ENCODE measurements around the gene FAM135A. TPM values are rescaled to one million over a fixed set of nuclear protein-coding genes. Genes with fewer than 3 reads are reported as not detected.

The FAM135A gene
- polyA plus RNA-seq, 3 donors, result 2.6 to 9.1 (median 3.6) TPM

GRCh38 chr6:70394518-70395300 lies 18.6 kb upstream of the FAM135A start:
- 87 to 91% (median 88%) methylated on average over 17 to 20 of the region's 20 CpGs for WGBS, 3 donors
- no peak overlapping the region for H3K27ac ChIP-seq (ENCODE audit: low read depth, low read length)

- H3K27ac ChIP-seq (ENCODE audit: low read depth, low read length), result no peak overlapping the region
Measured at GRCh38 chr6:70395301-70395672, 18.0 kb upstream of the FAM135A start.

- WGBS, 3 donors, result 59 to 92% (median 77%) methylated on average over 1 of the region's 1 CpG
- no peak overlapping the region for H3K27ac ChIP-seq (ENCODE audit: low read depth, low read length)
Measured at GRCh38 chr6:70396163-70396562, 17.1 kb upstream of the FAM135A start.

- WGBS, 3 donors, result 48 to 57% (median 55%) methylated on average over 10 of the region's 10 CpGs
- no peak overlapping the region for H3K27ac ChIP-seq (ENCODE audit: low read depth, low read length)
Measured at GRCh38 chr6:70396796-70397729, 16.2 kb upstream of the FAM135A start.

- WGBS, 3 donors, result 26 to 73% (median 65%) methylated on average over 7 of the region's 7 CpGs
- H3K27ac ChIP-seq (ENCODE audit: low read depth, low read length), result no peak overlapping the region
Measured at GRCh38 chr6:70398783-70399728, 14.3 kb upstream of the FAM135A start.

- no peak overlapping the region for H3K27ac ChIP-seq (ENCODE audit: low read depth, low read length)
- WGBS, 3 donors, result 89 to 94% (median 89%) methylated on average over 1 of the region's 1 CpG
Measured at GRCh38 chr6:70404658-70405057, 8.7 kb upstream of the FAM135A start.

- no peak overlapping the region for H3K27ac ChIP-seq (ENCODE audit: low read depth, low read length)
- 61 to 62% (median 61%) methylated on average over 2 of the region's 2 CpGs for WGBS, 3 donors
Measured at GRCh38 chr6:70409216-70409615, 4.1 kb upstream of the FAM135A start.

- WGBS, 3 donors, result 89 to 93% (median 91%) methylated on average over 7 of the region's 7 CpGs
- no peak overlapping the region for H3K27ac ChIP-seq (ENCODE audit: low read depth, low read length)
Measured at GRCh38 chr6:70411542-70412251, 1.6 kb upstream of the FAM135A start.

GRCh38 chr6:70412252-70413113 lies 825 bp upstream of the FAM135A start:
- 38 to 42% (median 39%) methylated on average over 25 of the region's 25 CpGs for WGBS, 3 donors
- no peak overlapping the region for H3K27ac ChIP-seq (ENCODE audit: low read depth, low read length)

- no peak overlapping the region for H3K27ac ChIP-seq (ENCODE audit: low read depth, low read length)
- 1% methylated on average over 20 of the region's 20 CpGs for WGBS, 3 donors
Measured at GRCh38 chr6:70413992-70414494, 735 bp downstream of the FAM135A start.

GRCh38 chr6:70414813-70415212 lies 1.5 kb downstream of the FAM135A start:
- 70 to 77% (median 71%) methylated on average over 2 of the region's 2 CpGs for WGBS, 3 donors
- H3K27ac ChIP-seq (ENCODE audit: low read depth, low read length), result no peak overlapping the region

GRCh38 chr6:70415247-70415646 lies 1.9 kb downstream of the FAM135A start:
- no peak overlapping the region for H3K27ac ChIP-seq (ENCODE audit: low read depth, low read length)

- 87 to 88% (median 88%) methylated on average over 1 of the region's 1 CpG for WGBS, 3 donors
- no peak overlapping the region for H3K27ac ChIP-seq (ENCODE audit: low read depth, low read length)
Measured at GRCh38 chr6:70415660-70416059, 2.4 kb downstream of the FAM135A start.

GRCh38 chr6:70421509-70421908 lies 8.2 kb downstream of the FAM135A start:
- 55 to 71% (median 58%) methylated on average over 2 of the region's 2 CpGs for WGBS, 3 donors
- no peak overlapping the region for H3K27ac ChIP-seq (ENCODE audit: low read depth, low read length)

GRCh38 chr6:70423189-70424134 lies 10.2 kb downstream of the FAM135A start:
- WGBS, 3 donors, result 83 to 93% (median 87%) methylated on average over 5 of the region's 5 CpGs

GRCh38 chr6:70424291-70424690 lies 11.0 kb downstream of the FAM135A start:
- WGBS, 3 donors, result 79 to 94% (median 88%) methylated on average over 3 of the region's 3 CpGs
- H3K27ac ChIP-seq (ENCODE audit: low read depth, low read length), result no peak overlapping the region

More at GRCh38 chr6:70423189-70424134, 10.2 kb downstream of the FAM135A start:
- no peak overlapping the region for H3K27ac ChIP-seq (ENCODE audit: low read depth, low read length)

All from adipose tissue (tissue), 3 donors.